GM21526 (cell line): ENCODE results near the gene ANK3.
"Not testable (repeated sequence)": the region's sequence is repeated elsewhere in the genome, so short reads cannot be mapped to it uniquely, and the experiment has no call there.

Experiments used
- ATAC-seq: cut with Tn5 transposase; IDR thresholded peaks from one replicate; pipeline ENCODE4 v1.9.1; 2021; ENCODE audit warnings: moderate library complexity; ENCODE audit not compliant: unreplicated experiment, low FRiP score

ANK3 gene

GRCh38 chr10:60312818-60313588 is 76.7 kb downstream of the ANK3 start:
- ATAC-seq, result no peak

DNA sequence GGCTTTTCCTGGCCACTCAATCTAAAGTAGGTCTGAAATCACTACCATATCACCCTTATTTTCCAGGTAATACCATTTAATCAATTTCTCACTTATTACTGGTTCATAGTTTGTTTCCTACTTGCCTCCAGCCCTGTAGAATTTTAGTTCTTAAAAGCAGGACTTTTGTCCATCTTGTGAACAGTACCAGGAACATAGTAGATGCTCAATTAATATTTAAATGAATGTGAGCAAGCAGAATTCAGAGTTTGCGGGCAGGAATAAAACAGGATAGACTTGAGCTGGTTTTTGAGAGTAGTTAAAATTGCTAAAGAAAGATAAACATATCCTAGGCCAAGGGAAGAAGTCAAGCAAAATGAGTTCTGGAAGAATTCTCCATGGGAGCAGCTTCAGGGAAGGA is 77.9 kb downstream of the ANK3 start:
- ATAC-seq, result no peak

DNA sequence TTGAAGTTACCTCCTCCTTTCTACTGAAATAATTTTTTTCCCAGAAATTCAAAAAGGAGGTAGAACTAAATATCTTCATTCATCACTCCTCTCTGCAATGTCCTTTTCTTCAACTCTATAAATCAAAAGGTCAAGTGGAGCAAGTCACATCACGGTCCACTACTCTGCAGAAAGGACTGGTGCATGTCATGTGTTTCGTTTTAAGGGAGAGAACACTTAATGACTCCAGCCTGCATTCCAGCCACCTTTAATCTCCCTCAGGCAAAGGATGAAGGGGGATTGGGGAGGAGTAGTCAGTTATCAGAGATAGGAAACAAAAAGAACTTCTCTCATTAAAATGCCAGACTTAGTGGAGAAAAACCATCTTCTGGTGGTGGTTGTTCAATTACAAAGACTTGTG is 78.9 kb downstream of the ANK3 start:
- no peak for ATAC-seq

- no peak for ATAC-seq
Measured at GRCh38 chr10:60309891-60310290, 79.8 kb downstream of the ANK3 start.

DNA sequence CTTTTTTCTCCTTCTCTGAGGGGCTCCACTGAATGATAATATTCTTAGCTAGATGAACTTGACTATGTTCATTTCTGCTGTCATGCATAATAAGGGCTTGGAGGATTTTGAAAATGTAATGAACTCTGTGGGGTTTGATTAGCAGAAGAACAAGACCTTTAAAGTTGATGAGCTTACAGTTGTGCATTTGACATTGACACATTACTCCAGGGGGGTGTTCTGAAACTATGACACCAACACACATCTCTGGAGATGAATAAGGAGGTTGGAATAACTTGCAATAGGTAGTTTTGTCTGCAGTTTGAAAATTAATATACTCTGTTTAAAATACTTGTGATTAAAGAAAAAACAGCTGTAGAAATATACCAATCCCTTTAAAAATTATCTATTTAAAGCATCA is 80.3 kb downstream of the ANK3 start:
- ATAC-seq, result no peak

GRCh38 chr10:60305380-60305892 is 84.2 kb downstream of the ANK3 start:
- ATAC-seq, result no peak

DNA sequence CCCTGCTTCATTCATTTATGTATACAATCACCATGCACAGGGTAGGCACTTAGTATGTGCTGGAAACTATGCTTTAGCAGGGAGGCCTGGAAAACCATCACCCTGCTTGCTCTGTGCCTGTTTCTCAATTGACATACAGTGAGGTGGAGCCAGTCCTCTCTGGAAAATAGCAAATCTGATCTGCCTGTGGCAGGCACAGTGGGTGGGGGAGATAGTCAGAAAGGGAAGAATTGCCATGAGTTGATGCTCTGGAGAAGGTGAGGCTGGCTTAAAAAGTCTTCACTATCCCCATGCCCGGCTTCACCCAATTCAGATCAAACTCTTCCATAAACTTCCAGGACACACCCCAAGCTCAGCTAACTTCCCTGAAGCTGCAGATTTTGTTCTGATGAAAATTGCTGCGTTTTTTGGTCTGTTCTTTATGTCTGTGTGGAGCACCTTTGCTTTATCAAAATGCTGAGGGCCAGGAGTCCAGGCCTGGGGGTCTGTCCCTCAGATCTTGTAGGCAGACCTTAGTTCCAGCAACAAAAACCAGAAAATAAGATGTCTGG is 84.8 kb downstream of the ANK3 start:
- no peak for ATAC-seq

GRCh38 chr10:60303778-60304177 is 85.9 kb downstream of the ANK3 start:
- no peak for ATAC-seq

DNA sequence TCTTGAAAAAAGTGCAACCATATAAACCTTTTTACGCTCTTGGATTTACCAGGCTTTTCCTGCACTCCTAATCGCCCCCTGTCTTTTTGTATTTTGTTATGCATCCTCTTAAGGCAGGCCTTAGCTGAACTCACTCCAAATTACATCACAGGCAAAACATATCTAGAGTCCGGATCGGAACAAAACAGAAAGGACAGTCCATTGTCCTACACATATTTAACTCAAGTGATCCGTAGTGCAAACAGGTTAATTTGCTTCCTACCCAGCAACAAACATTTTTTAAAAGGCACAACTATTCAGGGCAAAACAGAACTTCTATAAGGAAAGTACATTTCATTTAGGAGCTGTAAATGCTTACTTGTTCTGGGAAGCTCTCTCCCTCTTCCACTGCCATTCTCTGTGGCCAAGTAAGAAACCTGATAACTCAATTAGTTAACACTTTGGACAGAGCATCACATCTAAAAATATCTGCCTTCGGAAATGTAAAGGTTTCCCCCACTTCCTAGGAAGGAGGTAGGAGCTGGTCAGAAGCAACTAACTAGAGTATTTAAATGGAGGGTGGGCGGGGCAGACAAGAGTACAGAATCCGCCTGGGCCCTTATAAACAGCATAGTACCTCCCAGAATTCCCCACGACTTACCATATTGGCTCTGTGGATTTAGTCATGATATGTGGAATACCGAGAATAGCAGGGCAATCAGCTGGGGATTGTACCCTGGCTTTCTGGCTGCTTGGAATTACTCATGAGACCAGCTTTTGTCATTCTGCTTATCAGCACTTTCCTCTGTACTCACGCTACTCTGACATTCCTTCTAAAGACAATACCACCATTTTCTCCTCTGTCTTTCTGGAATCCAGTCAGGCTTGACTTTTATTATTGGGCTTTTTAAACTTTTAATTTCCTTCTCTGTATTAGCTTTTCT is 89.5 kb downstream of the ANK3 start:
- no peak for ATAC-seq

GRCh38 chr10:60299390-60299778 is 90.3 kb downstream of the ANK3 start:
- ATAC-seq, result no peak

DNA sequence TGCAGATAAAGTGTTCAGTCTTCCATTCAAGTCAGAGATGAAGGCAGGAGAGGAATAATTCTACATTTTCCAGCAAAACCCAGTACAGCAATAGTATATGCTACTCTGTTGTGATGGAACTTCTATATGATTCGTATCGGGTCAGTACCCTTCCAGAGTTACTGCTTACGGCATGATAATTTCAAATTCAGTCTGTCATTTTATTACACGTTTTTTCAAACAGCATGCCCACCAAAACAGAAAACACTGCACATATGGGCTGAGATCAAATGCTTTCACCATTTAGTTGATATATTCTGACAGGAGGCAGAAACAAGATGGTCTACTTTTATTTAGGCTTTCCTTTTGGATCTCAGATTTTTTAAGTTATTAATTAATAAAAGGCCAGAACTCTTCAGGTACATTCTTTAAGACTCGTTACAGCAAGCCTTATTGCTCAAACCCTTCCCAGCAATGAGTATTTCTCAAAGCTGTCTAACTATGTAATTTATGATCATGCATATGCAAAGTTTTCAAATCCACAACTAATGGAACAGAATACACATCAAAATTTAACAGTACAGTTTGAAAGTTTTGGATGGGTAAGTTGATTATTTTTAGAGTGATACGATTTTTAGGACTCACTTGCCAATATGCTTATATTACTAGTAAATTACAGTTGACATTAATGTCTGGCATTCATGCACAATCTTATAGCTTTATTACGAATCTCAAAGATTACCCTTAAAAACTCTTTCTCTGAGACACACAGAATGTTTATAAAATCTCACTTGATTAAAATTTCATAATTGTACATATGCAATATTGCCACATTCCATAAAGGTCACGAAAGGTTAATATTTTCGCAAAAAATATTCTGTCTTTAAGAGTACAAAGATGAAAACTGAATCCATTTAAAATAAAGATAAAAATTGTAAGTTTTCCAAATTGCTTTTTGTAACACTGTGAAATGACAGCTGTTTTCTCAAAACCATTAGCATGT is 91.0 kb downstream of the ANK3 start:
- ATAC-seq, result no peak

GRCh38 chr10:60296073-60296472 is 93.6 kb downstream of the ANK3 start:
- no peak for ATAC-seq

- no peak for ATAC-seq
Measured at GRCh38 chr10:60295028-60295937, 94.4 kb downstream of the ANK3 start.

DNA sequence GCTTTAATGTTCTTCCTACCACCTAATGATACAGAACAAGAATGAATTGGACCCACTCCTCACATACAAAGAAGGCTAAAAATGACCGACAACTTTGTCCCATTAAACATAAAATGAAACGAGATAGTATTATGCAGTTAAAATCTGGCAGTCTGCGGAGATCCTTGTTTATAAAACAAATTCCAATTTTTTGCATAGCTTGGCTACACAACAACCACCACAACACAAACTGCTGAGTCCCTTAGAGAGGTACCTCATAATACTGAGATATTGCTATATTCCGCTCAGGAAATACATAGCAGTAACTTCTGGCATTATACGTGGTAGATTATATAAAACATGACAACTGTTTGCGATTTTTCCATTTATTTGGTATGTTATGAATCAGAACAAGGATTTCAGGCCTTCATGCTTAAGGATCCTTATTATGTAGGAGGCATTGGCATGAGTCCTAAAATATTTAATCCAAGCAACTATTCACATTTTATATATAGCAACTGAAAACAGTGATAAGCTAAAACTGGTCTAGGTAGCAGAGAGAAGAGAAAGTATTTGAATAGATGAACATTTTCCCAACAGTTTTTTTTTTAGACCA is 96.0 kb downstream of the ANK3 start:
- ATAC-seq, result no peak

- ATAC-seq, result no peak
Measured at GRCh38 chr10:60292998-60293397, 96.7 kb downstream of the ANK3 start.

- not testable (repeated sequence) for ATAC-seq
Measured at GRCh38 chr10:60292536-60292935, 97.1 kb downstream of the ANK3 start.

GRCh38 chr10:60291344-60291930 is 98.2 kb downstream of the ANK3 start:
- ATAC-seq, result no peak

DNA sequence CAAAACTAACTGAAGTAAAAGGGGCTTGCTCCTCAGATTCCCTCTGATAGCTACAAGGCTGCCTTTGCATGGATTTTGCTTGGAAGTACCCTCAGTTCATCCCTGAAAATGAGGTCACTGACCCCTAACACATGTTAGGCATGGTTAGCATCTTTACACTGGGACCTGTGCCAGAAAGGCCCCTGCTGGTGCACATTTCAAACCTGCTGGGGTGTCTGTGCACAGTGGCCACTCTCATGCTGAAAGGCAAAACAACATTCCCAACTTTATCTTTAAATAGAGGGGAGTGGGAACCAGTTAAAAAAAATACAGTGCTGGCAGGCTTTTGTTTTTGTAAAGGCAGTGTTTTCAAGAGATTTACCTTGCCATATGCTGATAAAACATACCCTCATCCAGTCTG is 99.1 kb downstream of the ANK3 start:
- no peak for ATAC-seq
